GM23338 (cell line): ENCODE measurements around the gene KIRREL3. TPM values are rescaled to one million over a fixed set of nuclear protein-coding genes. Genes with fewer than 3 reads are reported as not detected.

Source experiments
- ATAC-seq: fragments of 200-7000 bp; cut with Tn5 transposase; 3 replicates; pipeline ENCODE4 v1.9.1; 2020
- DNase-seq: peaks from one replicate; pipeline ENCODE4 v3.0.0-alpha.2; 2015; ENCODE audit warnings: low spot score
- H2AFZ ChIP-seq: fragments of 200-600 bp; sonication (generic); 2 replicates; pipeline ENCODE4 v1.8.0; 2016; ENCODE audit warnings: antibody characterized with exemption, mild to moderate bottlenecking, moderate library complexity
- H3F3A ChIP-seq: fragments of 200-600 bp; sonication (generic); replicated peaks from 2 replicates; pipeline ENCODE4 v1.8.0; 2017; ENCODE audit warnings: antibody characterized with exemption, mixed run types, low read depth
- H3K27ac ChIP-seq: fragments of 200-600 bp; sonication (generic); 2 replicates; pipeline ENCODE4 v1.6.1; 2016; ENCODE audit warnings: low read depth
- H3K27me3 ChIP-seq: fragments of 200-600 bp; sonication (generic); 2 replicates; pipeline ENCODE4 v1.8.0; 2016; ENCODE audit warnings: mild to moderate bottlenecking, mixed run types, moderate library complexity; ENCODE audit not compliant: insufficient read depth
- H3K36me3 ChIP-seq: fragments of 200-600 bp; sonication (generic); 2 replicates; pipeline ENCODE4 v1.8.0; 2016; ENCODE audit warnings: mild to moderate bottlenecking; ENCODE audit not compliant: insufficient read depth
- H3K4me1 ChIP-seq: fragments of 200-600 bp; sonication (generic); 2 replicates; pipeline ENCODE4 v1.8.0; 2016; ENCODE audit warnings: mild to moderate bottlenecking, moderate library complexity; ENCODE audit not compliant: insufficient read depth
- H3K4me2 ChIP-seq: fragments of 200-600 bp; sonication (generic); 2 replicates; pipeline ENCODE4 v1.7.1; 2017; ENCODE audit warnings: mixed run types
- H3K4me3 ChIP-seq: fragments of 200-600 bp; sonication (generic); 2 replicates; pipeline ENCODE4 v1.6.1; 2016; ENCODE audit warnings: mixed run types
- H3K79me2 ChIP-seq: fragments of 200-600 bp; sonication (generic); replicated peaks from 2 replicates; pipeline ENCODE4 v1.8.0; 2017; ENCODE audit warnings: mild to moderate bottlenecking; ENCODE audit not compliant: insufficient read depth
- H3K9me2 ChIP-seq: fragments of 200-600 bp; sonication (generic); 2 replicates; pipeline ENCODE4 v1.8.0; 2017; ENCODE audit not compliant: insufficient read depth
- H4K20me1 ChIP-seq: fragments of 200-600 bp; sonication (generic); replicated peaks from 2 replicates; pipeline ENCODE4 v1.8.0; 2017; ENCODE audit warnings: mild to moderate bottlenecking; ENCODE audit not compliant: insufficient read depth
- H3K27ac Mint-ChIP-seq: 2 replicates; pipeline ENCODE4 v1.8.0; 2020; ENCODE audit warnings: inconsistent platforms, mild to moderate bottlenecking, moderate library complexity, mixed read lengths
- H3K27me3 Mint-ChIP-seq: 3 replicates; pipeline ENCODE4 v1.8.0; 2022; ENCODE audit warnings: low read depth, mild to moderate bottlenecking, moderate library complexity, mixed read lengths, inconsistent platforms; ENCODE audit not compliant: insufficient read depth, poor library complexity
- H3K36me3 Mint-ChIP-seq: 3 replicates; pipeline ENCODE4 v1.8.0; 2021; ENCODE audit warnings: low read depth, mild to moderate bottlenecking, inconsistent platforms, moderate library complexity, mixed read lengths
- H3K4me1 Mint-ChIP-seq: 3 replicates; pipeline ENCODE4 v1.8.0; 2020; ENCODE audit warnings: mild to moderate bottlenecking, inconsistent platforms, mixed read lengths
- H3K4me3 Mint-ChIP-seq: 3 replicates; pipeline ENCODE4 v1.8.0; 2021; ENCODE audit warnings: moderate library complexity, mild to moderate bottlenecking, inconsistent platforms, mixed read lengths
- H3K9me3 Mint-ChIP-seq: 3 replicates; pipeline ENCODE4 v1.8.0; 2020; ENCODE audit warnings: moderate library complexity, mild to moderate bottlenecking, inconsistent platforms, mixed read lengths
- CREB1 ChIP-seq: fragments of 250-450 bp; sonication (Bioruptor Pico); IDR thresholded peaks from 2 replicates; pipeline ENCODE4 v1.5.0; 2020; ENCODE audit warnings: low read depth, mild to moderate bottlenecking, moderate library complexity
- CTCF ChIP-seq, 2 experiments: fragments of 200-600 bp in 1 of 2; sonication (generic) in 1 of 2; conservative IDR thresholded peaks; 2 replicates each; pipeline versions ENCODE4 v1.5.1 to v1.6.1; 2016 to 2017; ENCODE audit warnings: antibody characterized with exemption in 2 of 2, low read depth in 2 of 2, mild to moderate bottlenecking in 2 of 2, moderate library complexity in 1 of 2
- ETS1 ChIP-seq: IDR thresholded peaks from 2 replicates; pipeline ENCODE4 v1.6.1; 2016; ENCODE audit warnings: antibody characterized with exemption
- EZH2 ChIP-seq: fragments of 200-600 bp; sonication (generic); IDR thresholded peaks from one replicate; pipeline ENCODE4 v1.8.0; 2017; ENCODE audit warnings: antibody characterized with exemption, mild to moderate bottlenecking, low read depth; ENCODE audit not compliant: unreplicated experiment
- EZH2phosphoT487 ChIP-seq: fragments of 200-600 bp; sonication (generic); IDR thresholded peaks from one replicate; pipeline ENCODE4 v1.8.1; 2018; ENCODE audit warnings: antibody characterized with exemption; ENCODE audit not compliant: unreplicated experiment
- JUNB ChIP-seq: IDR thresholded peaks from one replicate; pipeline ENCODE4 v1.6.1; 2016; ENCODE audit warnings: antibody characterized with exemption; ENCODE audit not compliant: unreplicated experiment
- NANOG ChIP-seq: IDR thresholded peaks from 2 replicates; pipeline ENCODE4 v1.6.1; 2016; ENCODE audit warnings: antibody characterized with exemption, borderline replicate concordance
- POLR2AphosphoS5 ChIP-seq: IDR thresholded peaks from 2 replicates; pipeline ENCODE4 v1.6.1; 2016; ENCODE audit warnings: antibody characterized with exemption, low read depth
- REST ChIP-seq: IDR thresholded peaks from one replicate; pipeline ENCODE4 v1.6.1; 2018; ENCODE audit warnings: antibody characterized with exemption; ENCODE audit not compliant: unreplicated experiment
- STAT1 ChIP-seq: IDR thresholded peaks from one replicate; pipeline ENCODE4 v1.6.1; 2016; ENCODE audit warnings: antibody characterized with exemption; ENCODE audit not compliant: unreplicated experiment
- ZNF114 ChIP-seq: fragments of 250-450 bp; sonication (Bioruptor Pico); IDR thresholded peaks from 2 replicates; pipeline ENCODE4 v1.5.0; 2020; ENCODE audit warnings: mild to moderate bottlenecking, moderate library complexity
- ZNF331 ChIP-seq: fragments of 250-450 bp; sonication (Bioruptor Pico); IDR thresholded peaks from 2 replicates; pipeline ENCODE4 v1.5.0; 2020; ENCODE audit warnings: low read depth, mild to moderate bottlenecking, moderate library complexity
- ZNF462 ChIP-seq: fragments of 250-450 bp; sonication (Bioruptor Pico); IDR thresholded peaks from 2 replicates; pipeline ENCODE4 v1.5.0; 2020; ENCODE audit warnings: mild to moderate bottlenecking, moderate library complexity
- polyA plus RNA-seq: library from polyadenylated mRNA; unstranded; fragments of >200 nt; fragmentation: Nextera tagmentation; extraction: Ambion mirVana; gene quantifications from 2 replicates; pipeline ENCODE4 v1.2.1, GENCODE V29; 2016
- total RNA-seq: library from RNA; depleted of rRNA; stranded (reverse); fragments of >200 nt; shearing (Covaris generic); gene quantifications from 2 replicates; pipeline ENCODE4 v1.2.3, GENCODE V29; 2014

The KIRREL3 gene
- total and polyA plus RNA-seq, 2 experiments from 2014 or later = 0.13 to 1.5 TPM

- Mint-ChIP-seq H3K9me3 (no peaks in the 10 kb centered on the region), H3K36me3 (no peaks in the 10 kb centered on the region), H3K27me3 (peaks cover 8% of the 10 kb centered on the region), H3K4me3 (no peak overlapping the region), H3K4me1 (peaks cover 28% of the 10 kb centered on the region), H3K27ac (no peak overlapping the region)
- Histone ChIP-seq H3K27ac (no peak overlapping the region), H3K4me2 (no peak overlapping the region), H4K20me1 (no peaks in the 10 kb centered on the region), H3K9me2 (no peaks in the 10 kb centered on the region), H2AFZ (no peak overlapping the region), H3K79me2 (no peaks in the 10 kb centered on the region), H3K36me3 (no peaks in the 10 kb centered on the region), H3K27me3 (peaks cover 60% of the 10 kb centered on the region), H3K4me3 (no peak overlapping the region), H3K4me1 (peaks cover 29% of the 10 kb centered on the region), H3F3A (no peaks in the 10 kb centered on the region)
- TF ChIP-seq CREB1 (CRISPR knock-in tag) = no peak
- no peak for TF ChIP-seq ZNF462
- TF ChIP-seq EZH2 = no peak
- TF ChIP-seq ETS1 = no peak
- no peak for TF ChIP-seq CTCF (conservative IDR thresholded peaks at IDR 0.05; ENCODE audit: low read depth in 2 of 2)
- TF ChIP-seq ZNF114 (CRISPR knock-in tag) = no peak
- no peak for TF ChIP-seq JUNB
- no peak for TF ChIP-seq STAT1
- no peak for TF ChIP-seq ZNF331 (CRISPR knock-in tag)
- TF ChIP-seq REST = no peak
- no peak for TF ChIP-seq EZH2phosphoT487
- TF ChIP-seq POLR2AphosphoS5 = no peak
- TF ChIP-seq NANOG = no peak
- DNase-seq = no peak
- ATAC-seq = no peak
These were observed 1.2 kb downstream of the KIRREL3 start for GRCh38 chr11:126999366-126999765.
